ENCODE results near the gene HSD17B8. TPM values are rescaled to one million over a fixed set of nuclear protein-coding genes. Genes with fewer than 3 reads are reported as not detected.

Gene HSD17B8
- total RNA-seq, 2 donors from 2014 or later, result 5.7 to 6.8 TPM

DNA sequence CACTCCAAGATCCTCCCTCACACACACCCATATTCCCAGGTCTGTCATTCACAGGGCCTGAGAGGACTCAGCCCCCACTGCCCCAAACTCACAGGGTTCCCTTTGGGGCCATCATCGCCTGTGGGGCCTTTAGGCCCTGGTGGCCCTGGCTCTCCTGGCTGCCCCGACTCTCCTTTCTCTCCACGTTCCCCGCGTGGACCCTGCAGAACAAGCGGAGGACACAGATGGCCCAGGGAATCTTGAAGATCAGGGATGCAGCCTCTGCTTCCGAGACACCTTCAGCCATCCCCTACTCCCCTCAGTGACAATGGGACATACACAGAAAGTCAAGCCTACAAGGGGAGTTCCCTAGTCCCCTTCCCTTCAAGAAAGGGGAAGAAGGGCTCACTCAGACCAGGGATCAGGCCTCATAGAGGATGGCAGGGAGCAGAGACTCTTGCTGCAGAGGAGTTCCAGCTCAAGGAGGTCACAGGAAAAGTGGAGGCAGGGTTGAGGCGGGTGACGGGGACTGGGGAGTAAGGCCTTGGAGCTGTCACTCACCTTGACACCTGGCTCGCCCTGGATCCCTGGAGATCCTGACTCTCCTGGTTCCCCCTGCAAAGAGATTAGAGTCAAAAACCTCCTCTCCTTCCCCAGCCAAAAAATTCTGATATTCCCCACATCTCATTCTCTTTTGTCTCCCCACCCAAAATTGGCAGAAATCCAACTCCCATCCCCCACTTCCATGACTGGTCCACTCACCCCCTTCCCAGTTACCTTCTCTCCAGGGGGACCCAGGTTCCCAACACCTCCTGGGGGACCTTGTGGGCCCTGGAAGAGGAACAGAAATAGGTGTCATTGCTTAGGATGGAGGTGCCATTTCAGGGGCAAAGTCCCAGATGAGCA lies 34.9 kb upstream of the HSD17B8 start:
- H3K4me3 Mint-ChIP-seq, result no peak overlapping the region
- H3K4me1 Mint-ChIP-seq, result no peaks in the 10 kb centered on the region
- Histone ChIP-seq H3K4me1 (ENCODE audit: control insufficient read depth, insufficient read depth, low read length) (no peaks in the 10 kb centered on the region), H3K36me3 (ENCODE audit: control insufficient read depth, insufficient read depth, low read length) (no peaks in the 10 kb centered on the region), H3K9ac (ENCODE audit: extremely low read depth, low read length, poor library complexity, severe bottlenecking) (no peak overlapping the region), H3K27ac (ENCODE audit: low read depth, low read length) (no peak overlapping the region), H3K9me3 (ENCODE audit: control insufficient read depth, low read length) (no peaks in the 10 kb centered on the region), H3K4me3 (ENCODE audit: low read length) (no peak overlapping the region), H3K27me3 (ENCODE audit: control insufficient read depth, insufficient read depth, low read length, poor library complexity, severe bottlenecking) (no peaks in the 10 kb centered on the region)
- TF ChIP-seq, protein P1, sequence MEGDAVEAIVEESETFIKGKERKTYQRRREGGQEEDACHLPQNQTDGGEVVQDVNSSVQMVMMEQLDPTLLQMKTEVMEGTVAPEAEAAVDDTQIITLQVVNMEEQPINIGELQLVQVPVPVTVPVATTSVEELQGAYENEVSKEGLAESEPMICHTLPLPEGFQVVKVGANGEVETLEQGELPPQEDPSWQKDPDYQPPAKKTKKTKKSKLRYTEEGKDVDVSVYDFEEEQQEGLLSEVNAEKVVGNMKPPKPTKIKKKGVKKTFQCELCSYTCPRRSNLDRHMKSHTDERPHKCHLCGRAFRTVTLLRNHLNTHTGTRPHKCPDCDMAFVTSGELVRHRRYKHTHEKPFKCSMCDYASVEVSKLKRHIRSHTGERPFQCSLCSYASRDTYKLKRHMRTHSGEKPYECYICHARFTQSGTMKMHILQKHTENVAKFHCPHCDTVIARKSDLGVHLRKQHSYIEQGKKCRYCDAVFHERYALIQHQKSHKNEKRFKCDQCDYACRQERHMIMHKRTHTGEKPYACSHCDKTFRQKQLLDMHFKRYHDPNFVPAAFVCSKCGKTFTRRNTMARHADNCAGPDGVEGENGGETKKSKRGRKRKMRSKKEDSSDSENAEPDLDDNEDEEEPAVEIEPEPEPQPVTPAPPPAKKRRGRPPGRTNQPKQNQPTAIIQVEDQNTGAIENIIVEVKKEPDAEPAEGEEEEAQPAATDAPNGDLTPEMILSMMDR (conservative IDR thresholded peaks at IDR 0.05), result no peak
- no peak overlapping the region for H3K27ac Mint-ChIP-seq
- peaks cover 7% of the 10 kb centered on the region for H3K27me3 Mint-ChIP-seq (ENCODE audit: insufficient read depth)
- 92 to 100% methylated on average over 3 to 10 of the region's 10 CpGs for WGBS, 2 experiments (ENCODE audit: insufficient coverage in 1 of 2, insufficient read length in 1 of 2)
- H3K36me3 Mint-ChIP-seq (ENCODE audit: low read depth), result no peaks in the 10 kb centered on the region
- no peaks in the 10 kb centered on the region for H3K9me3 Mint-ChIP-seq
- DNase-seq, result no peak

DNA sequence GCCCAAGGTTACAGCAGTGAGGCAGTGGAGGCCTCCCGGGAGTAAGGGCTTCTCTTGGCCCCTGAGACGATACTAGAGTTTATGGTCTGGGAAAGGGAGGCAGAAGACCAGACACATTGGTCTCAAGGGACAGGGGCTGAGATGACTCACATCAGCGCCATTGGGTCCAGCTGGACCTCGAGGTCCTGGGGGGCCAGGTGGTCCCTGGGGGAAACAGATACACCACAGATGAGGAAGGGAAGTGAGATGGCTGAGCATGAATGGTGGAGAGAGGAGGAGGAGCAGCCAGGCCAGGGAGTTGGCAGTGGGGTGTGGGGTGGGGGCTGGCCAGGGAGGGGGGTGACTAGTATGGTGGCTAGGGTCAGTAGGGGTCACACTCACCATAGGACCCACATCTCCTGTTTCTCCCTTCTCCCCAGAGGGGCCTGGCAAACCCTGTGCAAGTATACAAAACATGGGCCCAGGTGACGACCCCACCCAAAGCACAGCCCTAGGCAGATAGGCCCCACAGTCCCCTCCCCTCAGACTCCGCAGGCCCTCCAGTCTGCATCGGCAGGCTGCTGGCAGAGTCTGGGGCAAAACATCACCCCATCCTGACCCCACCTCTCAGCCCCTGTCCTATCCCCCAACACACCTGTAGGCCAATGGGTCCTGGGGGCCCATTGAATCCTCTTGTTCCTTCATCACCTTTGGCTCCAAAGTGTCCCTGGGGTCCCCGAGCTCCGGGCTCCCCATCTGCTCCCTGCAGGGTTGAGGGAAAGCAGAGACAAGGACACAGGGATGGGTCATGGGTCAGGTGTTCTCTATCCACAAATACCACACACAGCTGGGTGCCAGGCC lies 34.1 kb upstream of the HSD17B8 start:
- H3K9ac ChIP-seq (ENCODE audit: extremely low read depth, low read length, poor library complexity, severe bottlenecking), result no peak overlapping the region
- no peaks in the 10 kb centered on the region for H3K4me1 ChIP-seq (ENCODE audit: control insufficient read depth, insufficient read depth, low read length)
- no peak overlapping the region for H3K27ac ChIP-seq (ENCODE audit: low read depth, low read length)
- TF ChIP-seq, protein P1 (conservative IDR thresholded peaks at IDR 0.05), result no peak
- 71 to 84% methylated on average over 2 to 9 of the region's 9 CpGs for WGBS, 2 experiments (ENCODE audit: insufficient coverage in 1 of 2, insufficient read length in 1 of 2)
- no peak overlapping the region for H3K4me3 Mint-ChIP-seq
- no peaks in the 10 kb centered on the region for H3K36me3 ChIP-seq (ENCODE audit: control insufficient read depth, insufficient read depth, low read length)
- no peak for DNase-seq
- no peaks in the 10 kb centered on the region for H3K4me1 Mint-ChIP-seq
- H3K27me3 ChIP-seq (ENCODE audit: control insufficient read depth, insufficient read depth, low read length, poor library complexity, severe bottlenecking), result peaks cover 8% of the 10 kb centered on the region
- peaks cover 14% of the 10 kb centered on the region for H3K27me3 Mint-ChIP-seq (ENCODE audit: insufficient read depth)
- no peak overlapping the region for H3K27ac Mint-ChIP-seq
- H3K9me3 ChIP-seq (ENCODE audit: control insufficient read depth, low read length), result no peaks in the 10 kb centered on the region
- no peaks in the 10 kb centered on the region for H3K9me3 Mint-ChIP-seq
- H3K4me3 ChIP-seq (ENCODE audit: low read length), result no peak overlapping the region
- no peaks in the 10 kb centered on the region for H3K36me3 Mint-ChIP-seq (ENCODE audit: low read depth)

DNA sequence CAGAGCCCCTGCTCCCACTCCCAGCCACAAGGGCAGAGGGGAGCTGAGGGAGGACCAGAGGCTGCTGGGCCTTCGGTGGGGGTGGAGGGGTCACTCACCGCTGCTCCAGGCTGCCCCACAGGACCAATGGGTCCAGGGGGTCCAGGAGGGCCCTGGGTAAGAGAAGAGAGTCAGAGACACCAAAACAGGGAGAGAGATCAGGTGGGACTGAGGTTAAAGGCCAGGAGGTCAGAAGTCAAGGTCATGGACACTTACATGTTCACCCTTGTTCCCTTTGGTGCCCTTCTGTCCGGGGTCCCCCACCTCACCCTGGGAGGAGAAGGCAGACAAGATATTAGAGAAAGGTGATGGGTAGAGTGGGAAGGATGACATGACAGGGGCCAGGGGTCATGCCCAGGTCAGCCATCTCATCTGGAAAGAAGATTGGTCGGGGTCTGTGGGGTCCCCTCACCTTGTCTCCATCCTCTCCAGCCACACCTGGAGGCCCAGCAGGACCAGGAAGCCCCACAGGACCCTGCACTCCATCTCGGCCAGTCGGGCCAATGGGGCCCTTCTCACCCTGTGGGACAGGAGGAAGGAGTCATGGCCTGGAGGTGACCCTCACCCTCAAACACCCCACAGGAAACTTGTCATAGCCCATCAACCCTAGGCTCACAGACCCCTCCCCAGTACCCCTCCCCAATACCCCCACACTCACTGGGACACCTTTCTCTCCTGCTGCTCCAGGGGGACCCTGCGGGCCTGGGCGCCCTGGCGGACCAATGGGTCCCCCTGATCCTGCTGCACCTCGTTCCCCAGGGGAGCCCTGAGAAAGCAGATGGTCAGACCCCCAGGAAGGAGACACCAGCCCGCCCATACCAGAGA lies 33.2 kb upstream of the HSD17B8 start:
- Mint-ChIP-seq H3K27ac (no peak overlapping the region), H3K27me3 (ENCODE audit: insufficient read depth) (peaks cover 18% of the 10 kb centered on the region), H3K4me3 (no peak overlapping the region), H3K4me1 (no peaks in the 10 kb centered on the region), H3K9me3 (no peaks in the 10 kb centered on the region), H3K36me3 (ENCODE audit: low read depth) (no peaks in the 10 kb centered on the region)
- DNase-seq, result no peak
- H3K9me3 ChIP-seq (ENCODE audit: control insufficient read depth, low read length), result no peaks in the 10 kb centered on the region
- H3K9ac ChIP-seq (ENCODE audit: extremely low read depth, low read length, poor library complexity, severe bottlenecking), result no peak overlapping the region
- no peak overlapping the region for H3K4me3 ChIP-seq (ENCODE audit: low read length)
- 86 to 100% methylated on average over 1 to 10 of the region's 11 CpGs for WGBS, 2 experiments (ENCODE audit: insufficient coverage in 1 of 2, insufficient read length in 1 of 2)
- peaks cover 12% of the 10 kb centered on the region for H3K27me3 ChIP-seq (ENCODE audit: control insufficient read depth, insufficient read depth, low read length, poor library complexity, severe bottlenecking)
- no peaks in the 10 kb centered on the region for H3K36me3 ChIP-seq (ENCODE audit: control insufficient read depth, insufficient read depth, low read length)
- no peaks in the 10 kb centered on the region for H3K4me1 ChIP-seq (ENCODE audit: control insufficient read depth, insufficient read depth, low read length)
- TF ChIP-seq, protein P1 (conservative IDR thresholded peaks at IDR 0.05), result no peak
- no peak overlapping the region for H3K27ac ChIP-seq (ENCODE audit: low read depth, low read length)
